GM21737 (cell line): ENCODE results near the gene MVK.

Source experiments
- ATAC-seq: cut with Tn5 transposase; IDR thresholded peaks from one replicate; pipeline ENCODE4 v1.9.1; 2021; ENCODE audit warnings: mild to moderate bottlenecking, moderate library complexity; ENCODE audit not compliant: unreplicated experiment

The MVK gene

GRCh38 chr12:109563291-109564284 is 10.0 kb upstream of the MVK start:
- no peak for ATAC-seq

GRCh38 chr12:109566424-109566823 is 7.2 kb upstream of the MVK start:
- ATAC-seq = no peak

GRCh38 chr12:109567296-109567695 is 6.3 kb upstream of the MVK start:
- ATAC-seq = no peak

- no peak for ATAC-seq
These were observed 5.6 kb upstream of the MVK start for GRCh38 chr12:109567967-109568366.

- no peak for ATAC-seq
These were observed 5.1 kb upstream of the MVK start for GRCh38 chr12:109568486-109568885.

GRCh38 chr12:109571773-109572505 is 1.7 kb upstream of the MVK start:
- ATAC-seq = no peak

GRCh38 chr12:109572506-109572845 is 1.1 kb upstream of the MVK start:
- ATAC-seq = no peak

- ATAC-seq = no peak
These were observed 285 bp downstream of the MVK start for GRCh38 chr12:109573914-109574244.

- no peak for ATAC-seq
These were observed 2.1 kb downstream of the MVK start for GRCh38 chr12:109575683-109576082.

GRCh38 chr12:109577311-109577710 is 3.7 kb downstream of the MVK start:
- no peak for ATAC-seq

- no peak for ATAC-seq
These were observed 4.8 kb downstream of the MVK start for GRCh38 chr12:109578330-109578927.

- ATAC-seq = no peak
These were observed 6.0 kb downstream of the MVK start for GRCh38 chr12:109579639-109580038.

- no peak for ATAC-seq
These were observed 6.7 kb downstream of the MVK start for GRCh38 chr12:109580272-109580671.

GRCh38 chr12:109580684-109581333 is 7.2 kb downstream of the MVK start:
- no peak for ATAC-seq

- no peak for ATAC-seq
These were observed 7.7 kb downstream of the MVK start for GRCh38 chr12:109581334-109581691.

- no peak for ATAC-seq
These were observed 8.3 kb downstream of the MVK start for GRCh38 chr12:109581856-109582255.

GRCh38 chr12:109582636-109583035 is 9.0 kb downstream of the MVK start:
- no peak for ATAC-seq

- ATAC-seq = no peak
These were observed 10.1 kb downstream of the MVK start for GRCh38 chr12:109583733-109584132.

GRCh38 chr12:109586385-109587296 is 13.0 kb downstream of the MVK start:
- ATAC-seq = no peak

GRCh38 chr12:109587921-109588320 is 14.3 kb downstream of the MVK start:
- ATAC-seq = no peak
